OCI-LY1 (cell line): ENCODE measurements around the gene UGT2B7.
"Not testable (repeated sequence)": the region's sequence is repeated elsewhere in the genome, so short reads cannot be mapped to it uniquely, and the experiment has no call there.

ENCODE experiments used
- H2AFZ ChIP-seq: fragments of 200-600 bp; sonication (generic), shearing (Covaris generic); 2 replicates; pipeline ENCODE4 v1.6.0; 2014; ENCODE audit warnings: antibody characterized with exemption, mild to moderate bottlenecking, low read length
- H3F3A ChIP-seq: fragments of 200-600 bp; sonication (generic), shearing (Covaris generic); 2 replicates; pipeline ENCODE4 v1.6.0; 2014; ENCODE audit warnings: mild to moderate bottlenecking, antibody characterized with exemption, low read length, moderate library complexity; ENCODE audit not compliant: insufficient read depth
- H3K27ac ChIP-seq: fragments of 200-600 bp; sonication (generic); 2 replicates; pipeline ENCODE4 v1.5.1; 2014; ENCODE audit warnings: low read length, mixed run types, mild to moderate bottlenecking, low read depth; ENCODE audit not compliant: poor library complexity, severe bottlenecking
- H3K27me3 ChIP-seq: fragments of 200-600 bp; sonication (generic); 2 replicates; pipeline ENCODE4 v1.6.0; 2014; ENCODE audit warnings: antibody characterized with exemption, mild to moderate bottlenecking, low read length, moderate library complexity; ENCODE audit not compliant: insufficient read depth
- H3K36me3 ChIP-seq: fragments of 200-600 bp; sonication (generic); 2 replicates; pipeline ENCODE4 v1.6.1; 2014; ENCODE audit warnings: mild to moderate bottlenecking, antibody characterized with exemption, low read length, moderate library complexity, mixed read lengths; ENCODE audit not compliant: insufficient read depth
- H3K4me1 ChIP-seq: fragments of 200-600 bp; sonication (generic); 2 replicates; pipeline ENCODE4 v1.5.1; 2014; ENCODE audit warnings: mild to moderate bottlenecking, low read length, moderate library complexity; ENCODE audit not compliant: insufficient read depth, severe bottlenecking
- H3K4me2 ChIP-seq: fragments of 200-600 bp; sonication (generic), shearing (Covaris generic); 2 replicates; pipeline ENCODE4 v1.6.1; 2014; ENCODE audit warnings: low read length
- H3K4me3 ChIP-seq: fragments of 200-600 bp; sonication (generic); 2 replicates; pipeline ENCODE4 v1.5.1; 2014; ENCODE audit warnings: low read length, low read depth, mild to moderate bottlenecking, mixed read lengths; ENCODE audit not compliant: poor library complexity, severe bottlenecking
- H3K79me2 ChIP-seq: fragments of 200-600 bp; shearing (Covaris generic); 2 replicates; pipeline ENCODE4 v1.6.1; 2016; ENCODE audit warnings: mixed run types, low read length, mixed read lengths; ENCODE audit not compliant: insufficient read depth
- H3K9ac ChIP-seq: fragments of 200-600 bp; sonication (generic), shearing (Covaris generic); 2 replicates; pipeline ENCODE4 v1.6.1; 2014; ENCODE audit warnings: mild to moderate bottlenecking, low read length, mixed read lengths
- H3K9me2 ChIP-seq: fragments of 200-600 bp; sonication (generic), shearing (Covaris generic); 2 replicates; pipeline ENCODE4 v1.6.1; 2014; ENCODE audit warnings: low read depth, mild to moderate bottlenecking, low read length, mixed read lengths
- H3K9me3 ChIP-seq: fragments of 200-600 bp; shearing (Covaris generic); 2 replicates; pipeline ENCODE4 v1.6.1; 2014; ENCODE audit warnings: low read length, mixed read lengths
- H4K20me1 ChIP-seq: fragments of 200-600 bp; sonication (generic), shearing (Covaris generic); 2 replicates; pipeline ENCODE4 v1.6.0; 2016; ENCODE audit warnings: mild to moderate bottlenecking, low read length; ENCODE audit not compliant: insufficient read depth
- EZH2 ChIP-seq: fragments of 200-600 bp; sonication (generic), shearing (Covaris generic); IDR thresholded peaks from 2 replicates; pipeline ENCODE4 v1.8.0; 2017; ENCODE audit warnings: borderline replicate concordance, mixed run types, mild to moderate bottlenecking, antibody characterized with exemption, low read length, moderate library complexity, mixed read lengths
- TF ChIP-seq, protein P1 (sequence below): fragments of 200-600 bp; sonication (generic), shearing (Covaris generic); IDR thresholded peaks from 2 replicates; pipeline ENCODE4 v1.5.1; 2017; ENCODE audit warnings: mild to moderate bottlenecking, antibody characterized with exemption, low read length, moderate library complexity, mixed read lengths

The UGT2B7 gene

GRCh38 chr4:69054033-69054432 is 42.2 kb upstream of the UGT2B7 start:
- H3K4me2 ChIP-seq, H3K79me2 ChIP-seq, H3K9me3 ChIP-seq, H3K4me1 ChIP-seq, H3K36me3 ChIP-seq, H3K27me3 ChIP-seq, H2AFZ ChIP-seq, H3K9me2 ChIP-seq, H3F3A ChIP-seq, H3K9ac ChIP-seq, H3K27ac ChIP-seq, H3K4me3 ChIP-seq, H4K20me1 ChIP-seq: not testable (repeated sequence)

- H4K20me1 ChIP-seq, result no peaks in the 10 kb centered on the region
- H2AFZ ChIP-seq, result no peak overlapping the region
- H3K27me3 ChIP-seq, result no peaks in the 10 kb centered on the region; the same call in 1 of the 2 replicates
- no peaks in the 10 kb centered on the region for H3F3A ChIP-seq
- no peaks in the 10 kb centered on the region for H3K4me1 ChIP-seq
- no peaks in the 10 kb centered on the region for H3K9me2 ChIP-seq
- TF ChIP-seq, protein P1, sequence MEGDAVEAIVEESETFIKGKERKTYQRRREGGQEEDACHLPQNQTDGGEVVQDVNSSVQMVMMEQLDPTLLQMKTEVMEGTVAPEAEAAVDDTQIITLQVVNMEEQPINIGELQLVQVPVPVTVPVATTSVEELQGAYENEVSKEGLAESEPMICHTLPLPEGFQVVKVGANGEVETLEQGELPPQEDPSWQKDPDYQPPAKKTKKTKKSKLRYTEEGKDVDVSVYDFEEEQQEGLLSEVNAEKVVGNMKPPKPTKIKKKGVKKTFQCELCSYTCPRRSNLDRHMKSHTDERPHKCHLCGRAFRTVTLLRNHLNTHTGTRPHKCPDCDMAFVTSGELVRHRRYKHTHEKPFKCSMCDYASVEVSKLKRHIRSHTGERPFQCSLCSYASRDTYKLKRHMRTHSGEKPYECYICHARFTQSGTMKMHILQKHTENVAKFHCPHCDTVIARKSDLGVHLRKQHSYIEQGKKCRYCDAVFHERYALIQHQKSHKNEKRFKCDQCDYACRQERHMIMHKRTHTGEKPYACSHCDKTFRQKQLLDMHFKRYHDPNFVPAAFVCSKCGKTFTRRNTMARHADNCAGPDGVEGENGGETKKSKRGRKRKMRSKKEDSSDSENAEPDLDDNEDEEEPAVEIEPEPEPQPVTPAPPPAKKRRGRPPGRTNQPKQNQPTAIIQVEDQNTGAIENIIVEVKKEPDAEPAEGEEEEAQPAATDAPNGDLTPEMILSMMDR, result no peak
- TF ChIP-seq EZH2, result no peak
- no peaks in the 10 kb centered on the region for H3K36me3 ChIP-seq
- no peak overlapping the region for H3K4me3 ChIP-seq
- no peaks in the 10 kb centered on the region for H3K9me3 ChIP-seq
- no peaks in the 10 kb centered on the region for H3K79me2 ChIP-seq
- H3K9ac ChIP-seq, result no peak overlapping the region
- no peak overlapping the region for H3K27ac ChIP-seq
- H3K4me2 ChIP-seq, result no peak overlapping the region
These were observed 41.6 kb upstream of the UGT2B7 start for GRCh38 chr4:69054578-69055200.

GRCh38 chr4:69056150-69056549 is 40.1 kb upstream of the UGT2B7 start:
- Histone ChIP-seq H3K9me2 (no peaks in the 10 kb centered on the region), H3K9me3 (no peaks in the 10 kb centered on the region), H3F3A (no peaks in the 10 kb centered on the region), H4K20me1 (no peaks in the 10 kb centered on the region), H2AFZ (no peak overlapping the region), H3K9ac (no peak overlapping the region), H3K27me3 (no peaks in the 10 kb centered on the region; the same call in 1 of the 2 replicates), H3K79me2 (no peaks in the 10 kb centered on the region), H3K36me3 (no peaks in the 10 kb centered on the region), H3K4me2 (no peak overlapping the region), H3K4me1 (no peaks in the 10 kb centered on the region), H3K27ac (no peak overlapping the region), H3K4me3 (no peak overlapping the region)
- TF ChIP-seq, protein P1, result no peak
- TF ChIP-seq EZH2, result no peak

GRCh38 chr4:69056921-69057550 is 39.2 kb upstream of the UGT2B7 start:
- Histone ChIP-seq H3K4me2 (no peak overlapping the region), H3K4me3 (no peak overlapping the region), H3K27ac (no peak overlapping the region), H3K9me3 (no peaks in the 10 kb centered on the region), H3K9me2 (no peaks in the 10 kb centered on the region), H3K36me3 (no peaks in the 10 kb centered on the region), H3F3A (no peaks in the 10 kb centered on the region), H3K79me2 (no peaks in the 10 kb centered on the region), H3K4me1 (no peaks in the 10 kb centered on the region), H2AFZ (no peak overlapping the region), H3K27me3 (no peaks in the 10 kb centered on the region; the same call in 1 of the 2 replicates), H4K20me1 (no peaks in the 10 kb centered on the region), H3K9ac (no peak overlapping the region)
- no peak for TF ChIP-seq EZH2
- TF ChIP-seq, protein P1, result no peak
